HG03432 (cell line): Measurements from ENCODE around the gene ZNF766.
"Not testable (repeated sequence)": the region's sequence is repeated elsewhere in the genome, so short reads cannot be mapped to it uniquely, and the experiment has no call there.

Source experiments
- ATAC-seq: cut with Tn5 transposase; IDR thresholded peaks from one replicate; pipeline ENCODE4 v1.9.1; 2021; ENCODE audit warnings: mild to moderate bottlenecking, moderate library complexity; ENCODE audit not compliant: unreplicated experiment

The ZNF766 gene

GRCh38 chr19:52274191-52274590 lies 4.8 kb downstream of the ZNF766 start:
- ATAC-seq: no peak

GRCh38 chr19:52275988-52276387 lies 6.6 kb downstream of the ZNF766 start:
- ATAC-seq: no peak

DNA sequence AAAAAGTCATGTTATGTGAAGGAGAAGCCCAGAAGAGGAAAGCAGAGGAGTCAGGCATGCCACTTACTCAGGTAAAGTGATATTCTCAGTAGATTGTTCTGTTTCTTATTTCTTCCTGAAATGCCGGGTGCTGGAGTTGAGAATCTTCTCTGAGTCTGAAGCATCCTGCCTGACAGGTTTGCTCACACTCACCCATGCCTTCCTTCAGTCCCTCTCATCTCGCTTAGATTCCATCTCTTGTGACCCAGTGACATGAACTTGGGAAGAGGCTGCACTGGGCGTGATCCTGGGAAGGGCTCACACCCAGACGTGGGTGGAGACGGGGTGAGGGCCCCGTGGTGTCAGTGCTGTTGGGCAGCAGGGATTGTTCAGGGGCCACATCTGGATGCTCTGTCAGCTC lies 8.1 kb downstream of the ZNF766 start:
- ATAC-seq: no peak

- ATAC-seq: no peak
Measured at GRCh38 chr19:52286256-52286655, 16.9 kb downstream of the ZNF766 start.

DNA sequence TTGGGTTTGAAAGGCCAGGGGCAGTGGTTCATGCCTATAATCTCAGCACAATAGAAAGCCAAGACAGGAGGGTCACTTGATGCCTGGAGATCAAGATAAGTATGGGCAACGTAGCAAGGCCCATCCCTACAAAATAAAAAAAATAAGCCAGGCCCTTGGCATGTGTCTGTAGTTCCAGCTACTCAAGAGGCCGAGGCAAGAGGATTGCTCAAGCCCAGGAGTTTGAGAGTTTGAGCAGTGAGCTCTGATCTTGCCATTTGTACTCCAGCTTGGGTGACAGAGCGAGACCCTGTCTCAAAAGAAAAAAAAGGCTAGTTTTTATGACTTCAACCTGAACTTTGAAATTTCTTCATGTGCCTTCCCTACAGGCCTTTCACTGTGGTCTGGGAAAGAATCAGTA lies 22.4 kb downstream of the ZNF766 start:
- no peak for ATAC-seq

- not testable (repeated sequence) for ATAC-seq
Measured at GRCh38 chr19:52292946-52293345, 23.6 kb downstream of the ZNF766 start.

DNA sequence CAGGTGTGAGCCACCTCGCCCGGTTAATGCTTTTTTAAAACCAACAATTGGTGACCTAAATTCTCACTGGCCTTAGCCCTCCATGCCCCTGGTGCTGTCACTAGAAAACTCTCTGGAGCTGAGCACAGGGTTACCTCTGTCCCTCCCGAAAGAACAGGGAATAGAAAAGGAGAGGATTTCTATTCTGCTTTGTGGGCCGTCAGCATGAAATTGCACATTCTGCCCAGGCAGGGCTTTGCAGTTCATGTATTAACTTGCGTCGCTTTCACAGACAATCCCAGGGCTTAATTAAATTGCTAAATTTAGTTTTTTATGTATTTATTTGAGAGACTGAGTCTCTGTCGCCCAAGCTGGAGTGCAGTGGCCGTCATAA lies 27.0 kb downstream of the ZNF766 start:
- peak; percentile 20 for ATAC-seq

DNA sequence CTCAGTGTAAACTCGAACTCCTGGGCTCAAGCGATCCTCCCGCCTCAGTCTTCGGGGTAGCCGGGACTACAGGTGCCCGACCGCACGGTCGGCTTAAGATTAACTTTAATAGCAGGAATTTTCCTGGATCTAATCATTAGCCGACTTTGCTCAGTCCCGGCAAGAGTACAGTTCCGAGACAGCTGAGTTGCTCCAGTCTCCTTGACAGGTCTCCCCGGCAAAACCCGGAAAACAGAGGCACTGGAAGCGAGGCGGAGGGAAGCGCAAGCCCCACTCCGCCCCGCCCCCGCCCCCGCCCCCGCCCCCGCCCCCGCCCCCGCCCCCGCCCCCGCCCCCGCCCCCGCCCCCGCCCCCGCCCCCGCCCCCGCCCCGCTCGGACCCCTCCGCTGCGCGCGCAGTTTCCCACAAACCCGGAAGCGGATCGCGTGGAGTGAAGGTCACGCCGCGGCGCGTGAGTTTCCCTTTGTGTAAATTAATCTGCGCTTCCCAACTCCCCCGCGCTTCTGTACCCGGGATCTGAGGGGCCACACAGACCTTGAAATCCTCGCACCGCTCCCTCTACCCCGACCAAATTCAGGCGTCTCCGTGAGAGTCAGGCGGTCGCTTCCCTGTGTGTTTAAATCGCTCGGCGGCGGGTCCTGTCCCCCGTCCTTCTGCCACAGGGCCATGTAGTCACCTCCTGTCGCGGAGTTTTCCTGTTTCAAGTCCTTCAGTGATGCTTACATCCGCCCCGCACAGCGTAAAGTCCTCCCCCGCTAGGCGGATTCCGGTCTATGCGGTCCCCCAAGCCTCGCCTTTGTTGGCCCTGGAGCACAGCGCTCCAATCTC lies 27.6 kb downstream of the ZNF766 start, which contains the start of gene ZNF480:
TSS of gene ZNF480 (plus strand) at position 397 of the 828 bp plus-strand sequence. CDS start 3,244 bp downstream, outside the sequence.
- peak; percentile 63 for ATAC-seq

GRCh38 chr19:52297601-52298364 lies 28.4 kb downstream of the ZNF766 start:
- peak; percentile 16 for ATAC-seq

GRCh38 chr19:52307275-52307674 lies 37.9 kb downstream of the ZNF766 start:
- no peak for ATAC-seq

- no peak for ATAC-seq
Measured at GRCh38 chr19:52322429-52322828, 53.0 kb downstream of the ZNF766 start.

DNA sequence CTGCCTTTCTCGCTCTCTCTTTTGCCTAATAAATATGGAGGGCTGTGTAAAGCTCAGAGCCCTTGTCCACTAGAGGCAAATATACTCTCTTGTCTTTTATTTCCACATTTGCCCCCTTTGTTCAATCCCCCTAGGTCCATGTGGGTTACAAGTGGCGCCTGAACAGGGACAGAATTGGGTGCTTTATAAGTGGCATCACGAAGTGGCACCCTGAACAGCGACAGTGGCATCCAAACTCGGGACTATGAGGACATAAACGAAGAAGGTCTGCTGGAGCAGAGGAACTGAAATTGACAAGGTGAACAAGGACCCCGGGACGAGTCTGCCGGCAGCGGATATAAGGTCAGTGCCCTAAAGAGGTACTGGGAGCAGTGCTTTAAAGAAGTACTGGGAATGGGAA lies 62.4 kb downstream of the ZNF766 start:
- no peak for ATAC-seq

DNA sequence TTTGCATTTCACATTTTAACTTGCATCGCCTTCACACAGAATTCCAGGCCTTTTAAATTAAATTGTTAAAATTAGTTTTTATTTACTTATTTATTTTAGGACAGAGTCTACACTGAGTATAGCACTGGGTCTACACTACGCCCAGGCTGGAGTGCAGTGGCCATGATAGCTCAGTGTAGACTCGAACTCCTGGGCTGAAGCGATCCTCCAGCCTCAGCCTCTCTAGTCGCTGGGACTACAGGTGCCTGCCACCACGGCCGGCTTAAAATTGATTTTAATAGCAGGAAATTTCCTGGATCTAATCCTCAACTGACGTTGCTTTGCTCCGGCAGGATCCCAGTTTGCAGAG lies 66.4 kb downstream of the ZNF766 start:
- no peak for ATAC-seq

- peak; percentile 61 for ATAC-seq
Measured at GRCh38 chr19:52336117-52336790, 66.9 kb downstream of the ZNF766 start, which contains the start of gene ZNF610. TSS of gene ZNF610 (plus strand) at chr19:52336243. CDS start at chr19:52349173, 12,930 bp downstream.

GRCh38 chr19:52336791-52337381 lies 67.5 kb downstream of the ZNF766 start:
- no peak for ATAC-seq

DNA sequence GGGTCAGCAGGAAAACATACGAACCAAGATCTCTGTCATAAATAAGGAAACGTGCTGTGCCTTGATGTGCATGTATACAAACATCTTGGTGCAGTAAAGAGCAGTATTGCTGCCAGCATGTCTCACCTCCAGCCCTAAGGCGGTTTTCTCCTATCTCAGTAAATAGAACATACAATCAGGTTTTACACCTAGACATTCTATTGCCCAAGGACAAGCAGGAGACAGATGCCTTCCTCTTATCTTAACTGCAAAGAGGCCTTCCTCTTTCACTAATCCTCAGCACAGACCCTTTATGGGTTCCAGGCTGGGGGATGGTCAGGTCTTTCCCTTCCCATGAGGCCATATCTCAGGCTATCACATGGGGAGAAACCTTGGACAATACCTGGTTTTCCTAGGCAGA lies 69.6 kb downstream of the ZNF766 start:
- ATAC-seq: not testable (repeated sequence)

GRCh38 chr19:52343548-52343947 lies 74.2 kb downstream of the ZNF766 start:
- ATAC-seq: no peak

DNA sequence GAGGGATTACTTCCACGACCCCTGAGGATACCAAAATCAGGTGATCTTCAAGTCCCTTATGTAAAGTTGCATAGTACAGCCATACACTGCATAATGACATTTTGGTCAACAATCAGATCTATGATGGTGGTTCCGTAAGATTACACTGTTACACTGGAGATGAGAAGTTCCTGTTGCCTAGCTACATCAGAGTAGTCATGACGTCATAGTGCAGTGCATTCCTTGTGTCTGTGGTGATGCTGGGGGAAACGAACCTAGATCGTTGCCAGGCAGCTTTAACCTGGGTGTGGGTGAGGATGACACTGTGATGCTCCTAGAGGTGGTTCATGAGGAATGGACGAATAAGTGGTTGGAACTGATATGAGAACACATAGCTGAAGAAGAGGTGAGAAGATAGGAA lies 75.8 kb downstream of the ZNF766 start:
- ATAC-seq: no peak
